Measurements from ENCODE around the gene TRIB2. TPM values are rescaled to one million over a fixed set of nuclear protein-coding genes. Genes with fewer than 3 reads are reported as not detected.

Gene TRIB2
- total RNA-seq, 1 experiment from 2014 or later, result 100.0 TPM

- Histone ChIP-seq H3K36me3 (ENCODE audit: insufficient read depth, low read length, poor library complexity, severe bottlenecking) (peaks cover 77% of the 10 kb centered on the region), H3K4me3 (ENCODE audit: low read depth, low read length, poor library complexity, severe bottlenecking) (no peak overlapping the region), H3K27me3 (replicated peaks; ENCODE audit: insufficient read depth, low read depth, low read length, poor library complexity) (no peaks in the 10 kb centered on the region), H3K4me1 (ENCODE audit: insufficient read depth, low read length, poor library complexity, severe bottlenecking) (peaks cover 5% of the 10 kb centered on the region), H3K27ac (ENCODE audit: low read depth, low read length, poor library complexity, severe bottlenecking) (no peak overlapping the region), H3K9me3 (ENCODE audit: low read depth, low read length, poor library complexity, severe bottlenecking) (no peaks in the 10 kb centered on the region)
- TF ChIP-seq EZH2 (IDR thresholded peaks at IDR 0.05; ENCODE audit: borderline replicate concordance, low read depth, low read length, poor library complexity, severe bottlenecking), result no peak
- no peak for TF ChIP-seq CTCF (conservative IDR thresholded peaks at IDR 0.05; ENCODE audit: low read depth, low read length)
- ChIA-PET CTCF (no interaction called here), POLR2A (ENCODE audit: low non-redundant PET) (interaction anchor here (0.6 kb wide), 1 partner anchor 18 kb away, joined by 3 read pairs; no protein-coding TSS in a partner anchor)
- intact Hi-C loops (cut with micrococcal nuclease; ENCODE audit: unreplicated experiment), result loop anchor here (5.0 kb wide), 1 partner anchor 193 kb away; no protein-coding TSS in a partner anchor
- BruUV-seq (replicated peaks), result no TSS peak
- DNase-seq (ENCODE audit: low spot score), result no peak
These were observed 23.1 kb downstream of the TRIB2 start for GRCh38 chr2:12739721-12740254.

GRCh38 chr2:12741380-12741779 lies 24.6 kb downstream of the TRIB2 start:
- Histone ChIP-seq H3K27me3 (replicated peaks; ENCODE audit: insufficient read depth, low read depth, low read length, poor library complexity) (no peaks in the 10 kb centered on the region), H3K4me3 (ENCODE audit: low read depth, low read length, poor library complexity, severe bottlenecking) (no peak overlapping the region), H3K27ac (ENCODE audit: low read depth, low read length, poor library complexity, severe bottlenecking) (peak overlapping the region; percentile 28), H3K4me1 (ENCODE audit: insufficient read depth, low read length, poor library complexity, severe bottlenecking) (peaks cover 5% of the 10 kb centered on the region), H3K36me3 (ENCODE audit: insufficient read depth, low read length, poor library complexity, severe bottlenecking) (peaks cover 62% of the 10 kb centered on the region), H3K9me3 (ENCODE audit: low read depth, low read length, poor library complexity, severe bottlenecking) (no peaks in the 10 kb centered on the region)
- POLR2A ChIA-PET (ENCODE audit: low non-redundant PET), result no interaction called here
- intact Hi-C loops (cut with micrococcal nuclease; ENCODE audit: unreplicated experiment), result no loop called here
- CTCF ChIA-PET, result no interaction called here
- BruUV-seq (replicated peaks), result TSS peak; percentile 52
- DNase-seq (ENCODE audit: low spot score), result no peak
- no peak for TF ChIP-seq CTCF (conservative IDR thresholded peaks at IDR 0.05; ENCODE audit: low read depth, low read length)

- Histone ChIP-seq H3K36me3 (ENCODE audit: insufficient read depth, low read length, poor library complexity, severe bottlenecking) (peaks cover 47% of the 10 kb centered on the region), H3K27me3 (replicated peaks; ENCODE audit: insufficient read depth, low read depth, low read length, poor library complexity) (no peaks in the 10 kb centered on the region), H3K4me3 (ENCODE audit: low read depth, low read length, poor library complexity, severe bottlenecking) (no peak overlapping the region), H3K9me3 (ENCODE audit: low read depth, low read length, poor library complexity, severe bottlenecking) (no peaks in the 10 kb centered on the region), H3K27ac (ENCODE audit: low read depth, low read length, poor library complexity, severe bottlenecking) (no peak overlapping the region), H3K4me1 (ENCODE audit: insufficient read depth, low read length, poor library complexity, severe bottlenecking) (peaks cover 5% of the 10 kb centered on the region)
- TF ChIP-seq EZH2 (IDR thresholded peaks at IDR 0.05; ENCODE audit: borderline replicate concordance, low read depth, low read length, poor library complexity, severe bottlenecking), result no peak
- TF ChIP-seq CTCF (conservative IDR thresholded peaks at IDR 0.05; ENCODE audit: low read depth, low read length), result no peak
- no peak for DNase-seq (ENCODE audit: low spot score)
- ChIA-PET CTCF (no interaction called here), POLR2A (ENCODE audit: low non-redundant PET) (no interaction called here)
- intact Hi-C loops (cut with micrococcal nuclease; ENCODE audit: unreplicated experiment), result no loop called here
- BruUV-seq (replicated peaks), result no TSS peak
These were observed 26.2 kb downstream of the TRIB2 start for GRCh38 chr2:12742891-12743290.
